GM12878 (cell line): ENCODE measurements around the gene PTPRD. TPM values are rescaled to one million over a fixed set of nuclear protein-coding genes. Genes with fewer than 3 reads are reported as not detected.

Source experiments
- ATAC-seq: fragments of 200-7000 bp; cut with Tn5 transposase; 3 replicates; pipeline ENCODE4 v1.9.1; 2020; ENCODE audit warnings: mild to moderate bottlenecking, moderate library complexity
- BruUV-seq: library from RNA; stranded (reverse); fragments of 400-500 nt; replicated peaks from 2 replicates; lab custom pipeline; 2021; lab: Mats Ljungman, UMichigan
- CTCF ChIA-PET: fragments of 300-600 bp; sonication (Branson Sonifier 250); formaldehyde crosslinking; extraction: SDS; loops from one replicate; lab custom pipeline; 2021; ENCODE audit warnings: inconsistent platforms; lab: Yijun Ruan, JAX
- POLR2A ChIA-PET: fragments of 350-600 bp; formaldehyde crosslinking; extraction: SDS; loops from one replicate; lab custom pipeline; 2021; ENCODE audit warnings: inconsistent platforms; lab: Charles Lee
- RAD21 ChIA-PET: fragments of 300-600 bp; sonication (Branson Sonifier 250); formaldehyde crosslinking; loops from one replicate; lab custom pipeline; 2023; ENCODE audit warnings: antibody characterized with exemption; ENCODE audit not compliant: unreplicated experiment; lab: Charles Lee
- SMC1A ChIA-PET: fragments of 300-600 bp; sonication (Branson Sonifier 250); formaldehyde crosslinking; loops from one replicate; lab custom pipeline; 2023; ENCODE audit not compliant: unreplicated experiment, uncharacterized antibody; lab: Charles Lee
- DNase-seq: peaks from one replicate; pipeline ENCODE4 v3.0.0-alpha.2; 2011; ENCODE audit warnings: low read depth, low spot score
- FAIRE-seq: peaks from 3 replicates; lab custom pipeline; 2011; peaks lifted over from hg19 to GRCh38; lab: Jason Lieb, UNC
- H2AFZ ChIP-seq: 2 replicates; pipeline ENCODE4 v1.6.0; 2011; ENCODE audit warnings: low read depth, low read length, control low read depth; ENCODE audit not compliant: control insufficient read depth
- H3K27ac ChIP-seq: 2 replicates; pipeline ENCODE4 v1.5.1; 2011; ENCODE audit warnings: control low read depth; ENCODE audit not compliant: control insufficient read depth, insufficient read depth
- H3K27me3 ChIP-seq, 2 experiments: replicated peaks in 1 of 2; 2 replicates each; pipeline versions ENCODE4 v1.6.0 to v1.6.1; 2011; ENCODE audit warnings: low read length in 1 of 2; ENCODE audit not compliant: control insufficient read depth in 2 of 2, insufficient read depth in 2 of 2
- H3K36me3 ChIP-seq, 2 experiments: 2 replicates each; pipeline ENCODE4 v1.5.1; 2011; ENCODE audit warnings: low read length in 1 of 2; ENCODE audit not compliant: control insufficient read depth in 2 of 2, insufficient read depth in 2 of 2
- H3K4me1 ChIP-seq: 2 replicates; pipeline ENCODE4 v1.6.1; 2011; ENCODE audit warnings: mild to moderate bottlenecking, low read length, moderate library complexity, mixed read lengths; ENCODE audit not compliant: control insufficient read depth, insufficient read depth
- H3K4me2 ChIP-seq: 2 replicates; pipeline ENCODE4 v1.6.0; 2011; ENCODE audit warnings: control low read depth; ENCODE audit not compliant: control insufficient read depth, insufficient read depth
- H3K4me3 ChIP-seq: fragments of 200-600 bp; sonication (generic); 2 replicates; pipeline ENCODE4 v1.5.1; 2016
- H3K79me2 ChIP-seq: 2 replicates; pipeline ENCODE4 v1.6.0; 2011; ENCODE audit warnings: low read length; ENCODE audit not compliant: control insufficient read depth, insufficient read depth
- H3K9ac ChIP-seq: 2 replicates; pipeline ENCODE4 v1.8.0; 2011; ENCODE audit warnings: low read length, control low read depth, mixed read lengths; ENCODE audit not compliant: control insufficient read depth, insufficient read depth
- H3K9me3 ChIP-seq: replicated peaks from 3 replicates; pipeline ENCODE4 v1.5.1; 2011; ENCODE audit warnings: mild to moderate bottlenecking, low read length; ENCODE audit not compliant: control insufficient read depth, insufficient read depth
- H4K20me1 ChIP-seq: 2 replicates; pipeline ENCODE4 v1.6.0; 2011; ENCODE audit not compliant: control insufficient read depth, insufficient read depth
- CBFB ChIP-seq: IDR thresholded peaks from 2 replicates; pipeline ENCODE4 v1.6.1; 2016; ENCODE audit warnings: antibody characterized with exemption, low read depth
- CTCF ChIP-seq, 3 experiments: IDR thresholded peaks in 2 of 3; conservative IDR thresholded peaks in 1 of 3; 2 replicates each; pipeline ENCODE4 v1.5.1; 2011; ENCODE audit warnings: low read depth in 3 of 3, low read length in 3 of 3, mild to moderate bottlenecking in 3 of 3, control low read depth in 2 of 3, moderate library complexity in 2 of 3, inconsistent platforms in 1 of 3, mixed read lengths in 1 of 3; ENCODE audit not compliant: control insufficient read depth in 2 of 3, insufficient read depth in 1 of 3; ENCODE audit errors: extremely low read depth in 1 of 3
- EP300 ChIP-seq, 2 experiments: fragments of 150-350 bp in 1 of 2; IDR thresholded peaks; 2 replicates each; pipeline ENCODE4 v1.6.1; 2011 to 2012; ENCODE audit warnings: low read depth in 2 of 2, low read length in 2 of 2, borderline replicate concordance in 1 of 2, improper control_type of control experiment in 1 of 2, inconsistent platforms in 1 of 2; ENCODE audit not compliant: control insufficient read depth in 1 of 2
- NR2C1 ChIP-seq: fragments of 450-650 bp; IDR thresholded peaks from 2 replicates; pipeline ENCODE4 v1.6.1; 2017; ENCODE audit warnings: antibody characterized with exemption, mild to moderate bottlenecking, moderate library complexity
- NR2C2 ChIP-seq: IDR thresholded peaks from 2 replicates; pipeline ENCODE4 v1.6.1; 2011; ENCODE audit warnings: borderline replicate concordance, low read depth; ENCODE audit not compliant: control insufficient read depth, insufficient read length
- PAX8 ChIP-seq: fragments of 450-650 bp; IDR thresholded peaks from 2 replicates; pipeline ENCODE4 v1.6.1; 2017; ENCODE audit warnings: mild to moderate bottlenecking, moderate library complexity
- POLR2AphosphoS5 ChIP-seq: IDR thresholded peaks from 2 replicates; pipeline ENCODE4 v1.6.1; 2011; ENCODE audit warnings: mild to moderate bottlenecking, low read length, inconsistent platforms
- RB1 ChIP-seq: fragments of 450-650 bp; formaldehyde crosslinking; IDR thresholded peaks from 2 replicates; pipeline ENCODE4 v1.6.1; 2017; ENCODE audit warnings: mild to moderate bottlenecking, borderline replicate concordance
- RFX5 ChIP-seq: IDR thresholded peaks from 2 replicates; pipeline ENCODE4 v1.6.1; 2011; ENCODE audit warnings: low read depth, low read length, improper control_type of control experiment
- SREBF2 ChIP-seq: IDR thresholded peaks from 2 replicates; pipeline ENCODE4 v1.6.1; 2012; ENCODE audit warnings: mild to moderate bottlenecking, low read length
- SUZ12 ChIP-seq: fragments of 200-600 bp; sonication (generic); IDR thresholded peaks from one replicate; pipeline ENCODE4 v1.6.1; 2018; ENCODE audit warnings: antibody characterized with exemption, mild to moderate bottlenecking; ENCODE audit not compliant: unreplicated experiment
- TARDBP ChIP-seq: IDR thresholded peaks from 2 replicates; pipeline ENCODE4 v1.6.1; 2016; ENCODE audit warnings: borderline replicate concordance
- ZBTB40 ChIP-seq: fragments of 450-650 bp; IDR thresholded peaks from 2 replicates; pipeline ENCODE4 v1.6.1; 2016; ENCODE audit warnings: mild to moderate bottlenecking, moderate library complexity, borderline replicate concordance
- ZNF384 ChIP-seq: IDR thresholded peaks from 2 replicates; pipeline ENCODE4 v1.6.1; 2012; ENCODE audit warnings: low read depth, mild to moderate bottlenecking, low read length, improper control_type of control experiment, borderline replicate concordance
- ZNF687 ChIP-seq: fragments of 450-650 bp; IDR thresholded peaks from 2 replicates; pipeline ENCODE4 v1.6.1; 2017; ENCODE audit warnings: mild to moderate bottlenecking, moderate library complexity
- ZZZ3 ChIP-seq: IDR thresholded peaks from 2 replicates; pipeline ENCODE4 v1.6.1; 2011; ENCODE audit warnings: low read depth; ENCODE audit not compliant: control insufficient read depth, insufficient read length
- in situ Hi-C: fragments of 300-500 bp; cut with MboI; formaldehyde crosslinking; loops from 9 replicates; pipeline ENCODE4 v1.14.3; 2018; ENCODE audit warnings: mixed read lengths
- intact Hi-C: fragments of 100-400 bp; cut with micrococcal nuclease; formaldehyde crosslinking; loops from one replicate; pipeline ENCODE4 v1.14.2; 2022; ENCODE audit not compliant: unreplicated experiment
- polyA plus RNA-seq, 11 experiments: library from polyadenylated mRNA; depleted of rRNA in 4 of 11; unstranded in 6 of 11; stranded (reverse) in 5 of 11; fragments of >200 nt; fragmentation: Nextera tagmentation in 4 of 11; fragmentation: Illumina TruSeq in 1 of 11; extraction: Ambion mirVana in 4 of 11; extraction: Trizol in 1 of 11; gene quantifications; 1 replicate in 1 of 11; 2 replicates in 10 of 11; pipeline versions ENCODE4 v1.2.1 to v1.2.3, GENCODE V29; 2011 to 2016; ENCODE audit warnings: inconsistent platforms in 2 of 11, missing spikeins in 2 of 11, low read depth in 1 of 11
- total RNA-seq, 4 experiments: library from RNA; depleted of rRNA in 3 of 4; stranded (reverse); fragments of >200 nt in 3 of 4; fragmentation: Illumina TruSeq in 1 of 4; extraction: Trizol in 1 of 4; gene quantifications; 2 replicates each; pipeline versions ENCODE4 v1.2.1 to v1.2.3, GENCODE V29; 2013 to 2021

The PTPRD gene
- total and polyA plus RNA-seq, 10 of the 15 experiments (the other 5 are each of a cell fraction or from before 2014, with no cell fraction given), result under 0.01 to 0.05 (median 0.01) TPM; not detected in 7

GRCh38 chr9:10371824-10372223, 241.0 kb downstream of the PTPRD start:
- SMC1A ChIA-PET, result no interaction called here
- TF ChIP-seq NR2C2, result no peak
- no peak for TF ChIP-seq ZBTB40
- TF ChIP-seq ZZZ3, result no peak
- no peak for TF ChIP-seq SUZ12
- TF ChIP-seq TARDBP, result no peak
- no peak for TF ChIP-seq SREBF2
- no peak for TF ChIP-seq EP300 (IDR thresholded peaks at IDR 0.05; ENCODE audit: borderline replicate concordance in 1 of 2, control insufficient read depth in 1 of 2, low read depth in 2 of 2, low read length in 2 of 2)
- TF ChIP-seq CBFB, result no peak
- no peak for TF ChIP-seq RFX5
- no peak for TF ChIP-seq PAX8
- TF ChIP-seq ZNF687, result no peak
- TF ChIP-seq POLR2AphosphoS5, result no peak
- TF ChIP-seq RB1, result no peak
- no peak for TF ChIP-seq NR2C1
- TF ChIP-seq CTCF (IDR thresholded peaks at IDR 0.05 in 2 of 3, conservative IDR thresholded peaks at IDR 0.05 in 1 of 3; ENCODE audit: control insufficient read depth in 2 of 3, extremely low read depth in 1 of 3, insufficient read depth in 1 of 3, low read depth in 3 of 3, low read length in 3 of 3), result no peak
- no peak for TF ChIP-seq ZNF384

More at GRCh38 chr9:10371824-10372223, 241.0 kb downstream of the PTPRD start:
- in situ Hi-C loops (loop anchor here (25.0 kb wide), 1 partner anchor 1965 kb away; no protein-coding TSS in a partner anchor), intact Hi-C loops (no loop called here)
- no peaks in the 10 kb centered on the region for H3K9me3 ChIP-seq
- DNase-seq (no peak), ATAC-seq (no peak), FAIRE-seq (no peak)
- no peaks in the 10 kb centered on the region for H4K20me1 ChIP-seq
- H3K9ac ChIP-seq, result no peak overlapping the region
- H3K79me2 ChIP-seq, result no peaks in the 10 kb centered on the region
- ChIA-PET POLR2A (no interaction called here), CTCF (no interaction called here), RAD21 (no interaction called here)
- no peak overlapping the region for H3K27ac ChIP-seq
- no peaks in the 10 kb centered on the region for H3K36me3 ChIP-seq
- H2AFZ ChIP-seq, result no peak overlapping the region
- H3K4me1 ChIP-seq, result no peaks in the 10 kb centered on the region
- H3K27me3 ChIP-seq, result no peaks in the 10 kb centered on the region
- H3K4me2 ChIP-seq, result no peak overlapping the region
- no TSS peak for BruUV-seq
- H3K4me3 ChIP-seq, result no peak overlapping the region
